GM19452 (cell line): Measurements from ENCODE around the gene QPCT.
"Not testable (repeated sequence)": the region's sequence is repeated elsewhere in the genome, so short reads cannot be mapped to it uniquely, and the experiment has no call there.

Experiments
- ATAC-seq: cut with Tn5 transposase; IDR thresholded peaks from one replicate; pipeline ENCODE4 v1.9.1; 2021; ENCODE audit not compliant: unreplicated experiment

Gene QPCT

DNA sequence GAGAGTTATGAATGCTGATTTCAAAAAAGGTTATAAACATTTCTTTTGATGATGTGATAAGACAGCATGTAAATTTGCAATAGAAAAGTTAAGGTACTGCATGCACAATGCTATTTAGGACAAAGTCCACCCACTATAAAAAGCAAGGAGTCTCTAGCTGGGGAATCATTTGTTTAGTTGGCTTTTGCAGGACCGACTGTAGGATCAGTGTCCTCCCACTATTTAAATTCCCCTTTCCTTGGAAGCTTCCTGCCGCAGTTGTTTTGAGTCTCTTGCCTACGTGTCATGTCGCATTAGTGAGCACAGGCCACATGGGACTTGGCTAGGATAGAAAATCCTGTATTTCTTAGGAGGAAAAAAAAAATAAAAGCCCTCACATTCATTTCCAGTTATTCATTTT lies 13.1 kb downstream of the QPCT start:
- ATAC-seq, result no peak

DNA sequence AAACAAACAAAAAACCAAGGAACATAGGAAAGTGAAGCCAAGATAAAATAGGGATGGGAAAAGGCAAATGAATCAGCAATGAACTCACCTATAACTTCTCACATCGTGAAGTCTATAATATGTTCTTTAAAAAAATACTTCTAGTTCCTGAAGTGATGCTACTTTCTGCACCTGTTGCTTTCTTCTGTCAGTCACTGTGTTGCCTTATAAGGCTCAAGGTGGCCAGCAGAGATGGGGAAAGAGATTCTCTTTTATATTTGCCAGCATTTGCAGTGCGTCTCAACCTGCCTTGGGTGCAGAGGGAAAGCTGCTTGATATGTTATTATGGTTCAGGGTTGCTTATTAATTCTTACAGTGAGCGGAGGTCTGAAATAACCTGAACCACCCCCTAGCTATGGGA lies 14.0 kb downstream of the QPCT start:
- no peak for ATAC-seq

DNA sequence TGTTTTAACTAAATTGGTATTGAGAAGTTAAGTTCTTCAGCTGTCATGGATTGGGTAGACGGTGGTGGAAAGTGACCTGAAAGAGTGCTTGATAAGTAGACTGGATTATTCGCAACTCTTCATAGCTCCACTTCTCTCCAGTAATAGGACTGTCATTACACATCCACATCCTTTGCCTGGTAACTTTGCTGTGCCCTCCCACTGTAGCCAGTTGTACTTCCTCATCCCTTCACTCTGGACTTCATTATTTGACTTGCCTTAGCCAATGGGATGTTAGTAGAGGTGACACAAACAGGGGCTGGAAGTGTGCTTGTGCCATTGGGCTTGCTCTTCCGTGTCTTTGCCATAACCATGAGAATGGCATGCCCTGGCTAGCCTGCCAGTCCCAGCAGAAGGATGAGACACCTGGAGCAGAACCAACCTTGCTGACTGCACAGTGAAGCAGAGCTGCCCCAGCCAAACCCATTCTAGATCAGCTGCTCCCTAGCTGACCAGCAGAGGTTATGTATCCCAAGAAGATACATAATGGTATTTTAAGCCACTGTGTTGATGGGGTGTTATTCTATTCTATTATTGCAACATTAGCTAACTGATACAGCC lies 16.9 kb downstream of the QPCT start:
- no peak for ATAC-seq

DNA sequence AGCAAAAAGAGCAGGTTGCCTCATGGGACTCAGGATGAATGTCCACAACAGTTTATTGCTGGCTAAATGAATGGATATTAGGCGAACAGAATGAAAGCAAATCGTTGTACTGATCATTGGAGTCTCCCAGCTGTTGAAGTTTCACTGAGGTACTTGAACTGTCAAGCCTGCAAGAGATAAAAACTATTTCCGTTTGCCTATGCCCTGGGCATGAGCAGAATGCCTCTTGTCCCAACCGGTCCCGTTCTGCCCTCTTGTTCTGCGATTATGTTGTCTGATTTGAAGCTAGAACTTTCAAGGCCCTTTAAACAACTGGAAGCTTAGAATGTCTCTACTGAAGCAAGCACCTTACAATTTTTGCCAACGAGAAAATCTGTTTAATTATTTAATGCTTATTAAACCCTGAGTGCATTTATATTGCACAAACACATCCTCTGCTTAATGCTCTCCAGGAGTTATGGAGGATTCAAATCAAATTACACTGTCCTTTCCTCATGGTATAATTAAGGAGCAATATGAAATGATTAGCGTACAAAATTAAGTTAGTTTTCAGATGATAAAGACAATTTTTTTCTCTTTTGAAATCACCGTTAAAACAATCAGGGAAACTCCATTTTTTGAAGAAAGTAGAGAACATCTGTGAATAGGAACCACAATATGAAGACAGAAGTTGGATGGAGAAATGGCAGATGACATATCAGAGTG lies 17.7 kb downstream of the QPCT start:
- no peak for ATAC-seq

DNA sequence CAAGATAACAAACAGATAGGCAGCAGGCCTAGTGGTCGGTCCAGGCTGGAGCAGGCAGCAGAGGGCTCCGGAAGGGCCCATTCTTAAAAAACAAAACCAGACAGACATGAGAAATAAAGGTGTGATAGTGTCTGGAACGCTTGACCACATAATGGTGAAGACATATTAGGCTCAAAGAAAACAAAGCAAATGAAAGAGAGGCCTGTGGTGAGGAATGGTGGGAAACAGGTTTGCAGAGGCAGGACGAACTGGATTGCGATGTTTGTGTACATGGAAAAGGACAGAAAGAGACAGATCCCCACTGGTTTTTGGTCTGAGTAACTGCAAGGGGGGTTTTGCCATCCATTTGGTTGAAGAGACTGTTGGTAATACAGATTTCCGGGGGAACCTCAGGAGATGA lies 19.9 kb downstream of the QPCT start:
- ATAC-seq, result no peak

DNA sequence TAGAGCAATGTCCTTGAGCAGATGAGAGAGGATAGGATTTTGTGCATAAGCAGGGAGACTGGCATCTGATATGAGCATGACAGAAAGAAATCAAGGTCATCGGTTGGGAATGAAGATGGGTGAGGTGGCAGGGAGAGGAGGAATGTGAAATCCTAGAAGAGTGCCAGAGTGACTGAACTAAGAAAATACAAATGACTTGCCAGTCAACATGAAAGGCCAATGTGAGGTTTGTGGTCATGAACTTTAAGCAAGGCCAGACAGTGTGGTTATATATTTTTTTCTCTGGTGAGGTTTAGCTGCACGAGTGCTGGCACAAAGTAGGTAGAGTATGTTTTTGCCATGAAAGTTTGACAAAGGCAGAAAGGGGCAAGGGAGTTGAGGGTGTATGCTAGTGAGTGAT lies 21.2 kb downstream of the QPCT start:
- peak; percentile 81 for ATAC-seq

DNA sequence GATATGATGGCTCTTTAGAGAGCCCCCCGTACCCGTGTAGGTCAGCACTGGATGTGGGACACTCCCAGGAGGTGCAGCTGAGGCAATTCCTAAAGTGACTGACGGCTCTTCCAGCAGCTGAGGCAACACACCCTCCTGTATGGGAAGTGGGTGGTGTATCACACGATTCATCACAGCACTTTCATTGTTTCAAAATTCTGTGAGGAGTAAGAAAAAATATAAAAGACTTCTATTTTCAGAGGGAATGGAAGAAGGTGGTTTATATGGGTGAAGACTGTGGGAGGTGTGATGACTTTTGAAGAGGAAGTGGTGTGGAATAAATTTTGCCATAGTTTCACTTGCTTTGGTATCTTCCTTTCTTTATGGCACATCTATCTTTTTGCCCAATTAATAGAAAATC lies 22.3 kb downstream of the QPCT start:
- no peak for ATAC-seq

DNA sequence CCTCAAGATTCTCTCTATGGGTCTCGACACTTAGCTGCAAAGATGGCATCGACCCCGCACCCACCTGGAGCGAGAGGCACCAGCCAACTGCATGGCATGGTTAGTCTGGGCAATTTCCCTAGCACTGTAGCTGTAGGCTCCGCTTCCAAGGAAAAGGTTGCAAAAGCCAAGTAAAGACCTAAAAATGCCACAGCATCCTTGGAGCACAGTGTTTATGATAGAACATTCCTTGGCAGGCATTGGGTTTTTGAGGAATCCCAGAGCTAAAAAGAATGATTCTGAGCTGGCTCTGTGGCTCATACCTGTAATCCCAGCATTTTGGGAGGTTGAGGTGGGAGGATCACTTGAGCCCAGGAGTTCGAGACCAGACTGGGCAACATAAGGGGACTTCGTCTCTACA lies 22.9 kb downstream of the QPCT start:
- no peak for ATAC-seq

DNA sequence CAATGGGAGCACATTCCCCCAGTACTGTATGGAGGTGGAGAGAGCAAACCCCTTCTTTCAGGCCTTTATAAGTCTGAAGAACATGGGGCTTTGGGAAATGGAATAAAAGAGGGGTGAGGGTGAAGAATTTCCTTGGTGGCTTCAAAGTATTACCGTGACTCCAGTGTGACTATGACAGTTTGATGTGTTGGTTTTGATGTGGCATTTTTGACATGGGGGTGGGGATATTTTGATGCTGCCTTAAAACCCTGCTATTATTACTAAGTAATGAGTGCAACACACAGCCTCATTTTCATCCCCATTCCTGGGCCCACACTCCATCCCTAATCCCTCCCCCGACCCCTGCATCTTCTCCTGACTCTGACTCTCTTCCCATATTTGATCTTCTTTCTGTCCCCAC lies 23.6 kb downstream of the QPCT start:
- ATAC-seq, result no peak

DNA sequence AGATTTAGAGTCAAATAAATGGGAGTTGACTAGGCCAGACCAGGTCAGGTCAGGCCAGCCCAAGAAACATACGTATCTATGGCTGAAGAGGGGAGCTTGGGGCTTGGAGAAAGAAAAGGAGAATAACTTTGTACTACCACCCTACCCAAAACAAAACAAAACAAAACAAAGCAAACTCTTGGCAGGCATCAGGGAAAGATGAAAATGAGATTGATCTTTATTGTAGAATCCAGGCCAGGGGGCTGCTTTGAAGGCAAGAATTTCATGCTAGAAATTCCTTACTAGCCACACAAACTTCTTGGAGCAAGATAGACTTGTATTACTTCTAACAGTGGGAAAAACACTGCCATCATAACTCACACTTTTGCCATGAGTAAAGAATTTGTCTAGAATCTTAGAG lies 26.2 kb downstream of the QPCT start:
- no peak for ATAC-seq

DNA sequence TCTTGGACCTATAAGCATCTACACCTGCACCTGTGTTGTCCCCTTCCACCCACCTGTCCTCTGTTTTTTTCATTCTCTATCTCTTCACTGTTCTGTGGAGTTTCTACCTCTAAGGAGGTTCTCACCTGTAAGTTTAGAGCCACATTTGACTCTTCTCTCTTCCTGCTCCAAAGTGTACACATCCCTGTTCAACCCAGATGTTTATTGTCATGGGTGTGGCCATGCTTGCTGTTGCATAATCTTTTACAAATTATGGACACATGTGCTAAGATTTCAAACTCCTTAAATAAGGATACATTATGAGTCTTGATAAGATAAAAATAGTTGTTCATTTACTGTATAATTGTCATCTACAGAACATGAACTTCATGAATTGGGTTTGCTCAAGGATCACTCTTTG lies 27.6 kb downstream of the QPCT start:
- no peak for ATAC-seq

DNA sequence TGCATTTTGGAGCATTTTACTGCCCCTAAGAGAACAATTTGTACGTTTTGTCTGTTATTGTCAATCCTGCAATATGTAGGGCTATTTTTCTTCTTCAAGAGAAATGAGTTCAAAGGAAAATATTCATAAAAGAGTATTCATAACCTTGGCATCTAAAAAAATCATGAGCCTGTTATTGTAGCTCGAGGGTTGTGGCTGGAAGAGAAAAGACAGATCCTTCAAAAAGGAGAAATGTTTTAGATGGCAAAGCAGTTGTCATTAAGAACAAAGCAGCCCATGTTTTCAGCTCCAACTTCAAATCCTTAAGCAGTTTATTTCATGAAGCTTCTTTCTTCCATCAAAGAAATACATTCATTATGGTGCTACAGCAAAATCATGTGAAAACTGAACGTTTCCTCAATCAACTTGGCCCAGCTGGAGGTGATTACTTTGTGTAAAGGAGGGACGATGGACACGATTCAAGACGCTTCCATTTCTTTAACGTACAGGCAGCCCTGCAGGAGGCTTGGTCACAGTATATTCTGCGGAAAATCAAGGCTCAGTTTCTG lies 31.4 kb downstream of the QPCT start:
- ATAC-seq, result peak; percentile 21

DNA sequence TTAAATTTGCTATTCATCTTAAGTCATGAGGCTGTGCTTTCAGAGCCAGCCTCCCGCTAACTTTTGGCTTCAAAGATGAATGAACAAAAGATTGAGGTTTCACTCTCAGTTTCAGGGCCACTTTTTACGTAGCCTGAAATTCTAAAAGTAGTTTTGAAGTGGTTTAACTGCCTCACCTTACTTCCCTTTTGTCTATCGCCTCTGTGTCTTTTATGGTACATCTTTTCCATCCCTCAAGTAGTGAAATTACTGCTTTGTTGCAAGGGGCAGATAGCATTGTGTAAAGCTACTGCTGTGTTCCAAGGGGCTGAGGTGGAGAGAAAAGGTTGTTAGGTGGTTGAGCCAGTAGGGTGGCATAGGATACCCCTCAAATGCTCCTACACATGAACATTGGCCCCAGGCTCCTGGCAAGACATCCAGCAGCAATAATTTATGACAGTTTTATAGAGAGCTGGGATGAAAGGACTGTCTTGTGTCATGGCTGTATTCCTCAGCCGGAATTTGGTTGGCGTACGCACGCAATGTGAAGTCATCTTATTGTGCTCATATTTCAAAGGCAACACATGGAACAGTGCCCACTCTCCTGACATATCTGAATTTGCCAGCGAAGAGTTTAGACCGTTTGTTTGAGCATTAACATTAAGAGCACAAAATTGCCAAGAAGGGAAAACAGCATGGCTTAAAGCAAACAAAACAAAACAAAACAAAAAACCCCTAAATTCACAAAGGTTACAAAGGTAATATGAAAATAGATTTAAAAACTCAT lies 32.2 kb downstream of the QPCT start:
- ATAC-seq, result peak; percentile 79

DNA sequence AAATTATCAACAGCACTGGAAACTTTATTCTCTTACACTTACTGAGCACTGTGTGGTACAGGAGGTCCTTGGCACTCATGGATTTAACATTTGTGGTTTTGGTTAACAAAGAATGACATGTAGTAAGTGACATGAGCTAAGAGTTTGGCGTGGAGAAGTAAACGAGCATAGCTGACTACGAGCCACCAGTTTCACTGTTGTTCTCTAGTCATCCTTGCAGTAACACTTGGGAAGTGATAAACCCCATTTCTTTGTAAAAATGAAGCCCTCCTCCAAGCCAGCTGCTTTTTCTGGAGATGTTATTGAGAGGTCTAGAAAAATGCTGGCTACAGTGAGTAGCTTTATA lies 32.7 kb downstream of the QPCT start:
- peak; percentile 61 for ATAC-seq

DNA sequence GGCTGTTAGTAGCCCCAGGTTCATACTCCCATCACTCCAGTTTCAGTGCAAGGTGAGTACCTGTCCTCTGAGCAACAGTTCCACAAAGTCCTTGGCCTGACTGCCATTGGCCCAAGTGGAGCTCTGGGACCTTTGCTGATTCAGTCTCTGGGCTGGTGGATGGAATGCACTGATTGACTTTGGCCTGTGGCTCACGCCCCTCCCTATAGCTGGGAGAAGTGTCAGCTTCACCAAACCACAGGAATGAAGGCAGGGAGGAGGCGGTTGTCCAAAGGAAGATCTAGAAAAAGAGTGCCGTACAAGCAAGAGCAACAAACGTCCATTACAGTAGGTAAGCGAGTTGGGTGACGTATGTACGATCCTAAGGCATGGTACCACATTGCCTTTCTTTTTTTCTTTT lies 34.0 kb downstream of the QPCT start:
- ATAC-seq, result no peak

DNA sequence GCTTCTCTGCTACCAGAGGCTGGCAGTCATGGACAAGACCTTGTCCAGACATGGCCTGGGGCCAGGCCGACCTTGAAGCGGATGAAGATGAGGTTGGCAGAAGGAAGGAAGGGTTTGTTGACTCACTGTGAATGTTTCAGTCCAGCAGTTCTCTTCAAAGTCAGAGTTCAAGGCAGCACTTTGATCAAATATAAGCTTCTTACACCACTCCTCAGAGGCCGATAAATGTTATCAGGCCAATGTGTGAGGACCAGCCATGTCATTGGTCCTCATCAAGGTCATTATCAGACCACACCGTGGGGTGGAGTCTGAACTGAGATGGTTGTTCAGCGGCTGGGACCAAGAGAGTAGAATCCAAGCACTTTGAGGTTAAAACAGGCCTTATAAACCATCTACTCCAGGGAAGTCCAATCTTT lies 35.5 kb downstream of the QPCT start:
- no peak for ATAC-seq

DNA sequence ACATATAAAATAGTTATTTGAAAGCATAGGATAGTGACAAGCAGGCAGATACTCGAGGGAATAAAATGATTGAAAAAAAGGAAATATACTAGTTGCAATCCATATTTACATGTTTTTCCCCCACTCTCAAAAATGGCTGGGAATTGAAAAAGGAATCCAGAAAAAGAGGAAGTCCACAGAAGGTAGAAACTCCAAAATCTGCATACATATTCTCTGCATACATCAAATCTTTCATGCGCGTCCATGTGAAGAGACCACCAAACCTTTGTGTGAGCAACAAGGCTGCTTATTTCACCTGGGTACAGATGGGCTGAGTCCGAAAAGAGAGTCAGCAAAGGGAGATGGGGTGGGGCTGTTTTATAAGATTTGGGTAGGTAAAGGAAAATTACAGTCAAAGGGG lies 36.4 kb downstream of the QPCT start:
- ATAC-seq, result not testable (repeated sequence)

DNA sequence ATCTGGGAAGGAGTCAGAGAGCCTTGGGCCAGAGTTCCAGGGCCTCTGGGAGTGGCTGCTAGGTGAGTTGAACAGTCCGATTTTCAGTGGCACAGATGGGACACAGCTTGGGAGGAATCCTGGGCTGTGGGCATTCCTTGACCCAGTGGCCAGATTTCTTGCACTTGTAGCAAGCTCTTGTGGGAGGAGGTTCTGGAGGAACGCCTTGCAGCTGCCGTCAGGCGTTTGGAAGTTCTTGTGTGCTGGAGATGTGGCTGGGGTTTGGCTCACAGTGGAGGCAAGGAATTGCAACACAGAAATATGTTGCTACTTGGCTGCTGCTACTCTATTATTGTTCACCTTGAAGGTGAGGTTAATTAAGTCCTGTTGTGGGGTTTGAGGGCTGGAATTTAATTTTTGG lies 39.8 kb downstream of the QPCT start:
- ATAC-seq, result not testable (repeated sequence)

DNA sequence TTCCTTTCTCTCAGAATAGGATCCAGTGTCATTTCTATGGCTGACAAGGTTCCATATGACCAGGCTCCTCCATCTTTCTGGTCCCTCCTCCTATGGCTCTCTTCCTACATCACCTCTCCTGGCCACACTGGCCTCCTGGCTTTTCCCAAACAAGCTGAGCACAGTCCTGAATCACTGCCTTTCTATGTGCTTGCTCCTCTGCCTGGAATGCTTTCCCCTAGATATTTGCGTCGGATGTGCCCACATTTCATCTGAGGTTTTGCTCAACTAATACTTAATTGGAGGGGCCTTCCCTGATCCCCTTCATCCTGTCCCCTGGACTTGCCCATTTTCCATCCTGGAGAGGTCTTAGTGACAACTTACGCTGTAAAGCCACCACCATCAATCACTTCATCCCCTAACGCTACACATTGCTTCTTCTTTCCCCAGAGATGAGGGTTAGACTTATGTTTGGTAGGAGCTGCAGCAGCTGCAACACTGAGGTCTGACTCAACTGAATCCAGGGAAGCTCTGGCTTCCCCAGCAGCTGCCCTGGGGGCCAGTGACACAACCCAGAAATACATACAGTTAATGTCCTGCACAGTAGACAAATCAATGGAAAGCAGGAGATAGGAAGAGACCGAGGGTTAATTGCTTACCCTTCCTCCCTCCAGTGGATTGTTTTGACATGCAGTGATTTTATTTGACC lies 42.9 kb downstream of the QPCT start:
- no peak for ATAC-seq

DNA sequence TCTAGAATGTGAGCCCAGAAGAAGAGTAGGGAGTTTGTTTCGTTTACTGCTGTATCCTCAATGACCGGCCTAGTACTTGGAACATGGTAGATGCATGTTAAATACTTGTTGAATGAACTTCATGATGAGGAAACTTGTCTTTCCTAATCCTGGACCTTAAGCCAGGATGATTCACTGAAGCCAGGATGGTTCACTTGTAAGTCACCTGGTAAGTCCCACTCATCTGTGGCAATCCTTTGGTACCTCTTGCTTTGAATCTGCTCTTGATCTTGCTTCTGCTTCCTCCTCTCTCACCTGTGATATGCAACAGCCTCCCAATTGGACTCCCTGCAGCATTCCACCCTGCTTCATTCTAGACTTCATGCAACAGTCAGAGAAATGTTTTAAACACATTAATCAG lies 43.6 kb downstream of the QPCT start:
- no peak for ATAC-seq

DNA sequence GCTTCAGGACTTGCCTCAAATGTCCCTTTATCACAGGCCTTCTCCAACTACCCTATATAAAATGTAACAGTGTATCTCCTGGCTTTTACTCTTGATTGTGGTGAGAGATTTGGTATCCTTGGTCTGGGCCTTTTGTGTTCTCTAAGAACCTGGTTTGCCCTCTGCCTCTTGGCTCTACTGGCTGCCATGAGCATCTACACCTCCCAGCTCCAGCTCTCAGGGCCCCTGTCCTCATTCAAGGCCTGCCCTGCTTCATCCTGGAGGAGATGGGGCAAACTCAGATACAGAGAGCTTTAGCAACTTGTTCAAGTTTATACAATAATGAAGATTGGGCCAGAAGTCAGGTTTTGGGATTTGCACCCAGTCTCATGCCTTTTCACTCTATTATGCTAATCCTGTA lies 45.0 kb downstream of the QPCT start:
- ATAC-seq, result no peak
